ENCODE data around the gene DCXR. TPM values are rescaled to one million over a fixed set of nuclear protein-coding genes. Genes with fewer than 3 reads are reported as not detected.

Gene DCXR
- total and polyA plus RNA-seq, 5 donors from 2014 or later, result 96.9 to 150 (median 129) TPM

DNA sequence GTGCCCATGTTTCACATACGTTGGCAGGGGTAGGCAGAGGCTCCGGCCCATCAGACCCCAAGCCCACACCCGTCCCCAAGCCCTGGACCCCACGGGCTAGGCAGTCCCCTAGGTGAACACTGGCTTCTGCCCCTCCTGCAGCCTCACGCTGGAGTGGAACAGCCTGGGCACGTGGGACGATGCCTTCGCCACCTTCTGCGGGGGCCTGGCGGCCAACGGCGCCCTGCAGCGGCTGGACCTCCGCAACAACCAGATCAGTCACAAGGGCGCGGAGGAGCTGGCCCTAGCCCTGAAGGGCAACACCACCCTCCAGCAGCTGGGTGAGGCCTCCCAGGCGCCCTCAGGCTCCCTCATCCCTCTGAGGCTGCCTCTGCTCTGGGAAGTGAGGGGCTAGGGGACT, 12.6 kb downstream of the DCXR start:
- Histone ChIP-seq H3K9me3 (ENCODE audit: control insufficient read depth in 2 of 2, low read length in 2 of 2) (no peaks in the 10 kb centered on the region), H3K27ac (ENCODE audit: insufficient read depth, low read length, poor library complexity, severe bottlenecking) (no peak overlapping the region), H3K36me3 (ENCODE audit: control insufficient read depth, insufficient read depth, low read length) (no peaks in the 10 kb centered on the region), H3K4me1 (ENCODE audit: control insufficient read depth, insufficient read depth, low read length, poor library complexity, severe bottlenecking) (peaks cover 33% of the 10 kb centered on the region), H3K4me3 (ENCODE audit: low read depth, low read length) (no peak overlapping the region), H3K27me3 (ENCODE audit: control insufficient read depth, insufficient read depth, low read length) (no peaks in the 10 kb centered on the region)
- no peaks in the 10 kb centered on the region for H3K27me3 Mint-ChIP-seq
- H3K36me3 Mint-ChIP-seq, result no peaks in the 10 kb centered on the region
- H3K27ac Mint-ChIP-seq, result no peak overlapping the region
- peaks cover 0 to 38% (median 8%) of the 10 kb centered on the region in 4 donors for H3K4me1 Mint-ChIP-seq
- no peak for ATAC-seq (ENCODE audit: low read depth in 2 of 2)
- no peaks in the 10 kb centered on the region for H3K9me3 Mint-ChIP-seq
- DNase-seq, result no peak
- no peak overlapping the region for H3K4me3 Mint-ChIP-seq

DNA sequence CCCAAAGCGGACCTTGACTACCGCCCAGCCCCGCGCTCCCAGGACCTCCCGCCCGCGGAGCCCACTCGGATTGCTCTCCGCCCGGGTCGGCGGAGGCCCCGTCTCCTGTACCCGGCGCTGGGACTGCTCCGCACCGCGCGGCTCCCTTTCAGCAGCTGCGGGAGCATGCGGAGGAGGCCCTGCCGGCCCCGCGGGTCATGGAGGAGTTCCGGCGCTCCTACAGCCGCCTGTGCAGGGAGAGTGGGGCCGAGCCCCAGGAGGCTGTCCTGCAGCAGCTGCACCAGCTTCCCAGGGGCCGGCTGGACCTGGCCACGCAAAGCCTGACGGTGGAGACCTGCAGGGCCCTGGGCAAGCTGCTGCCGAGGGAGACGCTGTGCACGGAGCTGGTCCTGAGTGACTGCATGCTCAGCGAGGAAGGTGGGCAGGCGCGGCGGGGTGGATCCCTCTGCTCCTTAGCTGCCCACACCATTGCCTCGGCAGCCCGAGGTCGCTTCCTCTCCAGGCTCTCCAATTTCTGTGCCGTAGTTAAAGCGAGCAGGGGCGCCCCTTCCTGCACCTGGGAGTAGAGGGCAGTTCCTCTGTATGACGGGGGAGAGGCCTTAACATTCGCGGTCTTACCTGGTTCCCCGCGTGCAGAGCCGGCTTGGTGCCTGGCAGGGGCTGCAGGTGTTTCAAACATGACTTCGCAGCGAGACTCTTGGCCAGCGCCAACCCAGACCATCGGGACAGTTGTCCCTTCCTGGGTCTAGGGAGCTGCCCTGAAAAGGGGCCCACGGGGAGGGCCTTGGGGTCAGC, 13.9 kb downstream of the DCXR start:
- DNase-seq (peak in 1 of 3 donors; percentile 44), ATAC-seq (ENCODE audit: low read depth in 2 of 2) (no peak)
- Histone ChIP-seq H3K27me3 (ENCODE audit: control insufficient read depth, insufficient read depth, low read length) (no peaks in the 10 kb centered on the region), H3K4me1 (ENCODE audit: control insufficient read depth, insufficient read depth, low read length, poor library complexity, severe bottlenecking) (peaks cover 31% of the 10 kb centered on the region), H3K36me3 (ENCODE audit: control insufficient read depth, insufficient read depth, low read length) (no peaks in the 10 kb centered on the region), H3K27ac (ENCODE audit: insufficient read depth, low read length, poor library complexity, severe bottlenecking) (no peak overlapping the region), H3K9me3 (ENCODE audit: control insufficient read depth in 2 of 2, low read length in 2 of 2) (no peaks in the 10 kb centered on the region), H3K4me3 (ENCODE audit: low read depth, low read length) (peak overlapping the region; percentile 32)
- peak overlapping the region; percentile 82 to 92 (median 83) for H3K4me3 Mint-ChIP-seq
- H3K4me1 Mint-ChIP-seq, result peaks cover 0 to 33% (median 8%) of the 10 kb centered on the region in 4 donors
- no peaks in the 10 kb centered on the region for H3K9me3 Mint-ChIP-seq
- no peaks in the 10 kb centered on the region for H3K36me3 Mint-ChIP-seq
- no peaks in the 10 kb centered on the region for H3K27me3 Mint-ChIP-seq
- no peak overlapping the region for H3K27ac Mint-ChIP-seq

DNA sequence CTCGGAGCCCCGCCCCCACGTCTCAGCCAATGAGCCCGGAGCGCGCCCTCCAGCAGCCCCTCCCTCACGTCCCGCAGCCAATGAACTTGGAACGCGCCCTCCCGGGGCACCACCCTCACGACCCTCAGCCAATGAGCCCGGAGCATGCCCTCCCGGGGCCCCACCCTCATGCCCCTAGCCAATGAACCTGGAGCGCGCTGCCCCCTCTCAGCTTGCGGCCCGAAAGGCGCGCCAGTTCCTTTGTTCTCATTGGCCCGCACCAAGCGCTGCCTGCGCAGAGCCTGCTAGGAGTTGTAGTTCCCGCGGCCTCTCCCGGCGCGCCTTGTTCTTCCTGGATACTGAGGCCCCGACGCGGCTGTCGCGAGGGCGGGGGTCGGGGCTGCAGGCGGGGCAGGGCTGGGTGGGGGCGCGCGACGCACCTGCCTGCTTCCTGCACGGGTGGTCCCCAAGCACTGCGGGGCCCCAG, 14.5 kb downstream of the DCXR start, which contains the start of gene LRRC45:
TSS of gene LRRC45 (plus strand) at position 325 of the 466 bp plus-strand sequence. CDS start 339 bp downstream, outside the sequence.
- peak within 1 kb of the TSS; percentile 52 for H3K27ac ChIP-seq (ENCODE audit: insufficient read depth, low read length, poor library complexity, severe bottlenecking)
- H3K9me3 ChIP-seq (ENCODE audit: control insufficient read depth in 2 of 2, low read length in 2 of 2), result no peaks in the 10 kb centered on the region
- H3K4me1 Mint-ChIP-seq, result peaks cover 0 to 33% (median 8%) of the 10 kb centered on the region in 4 donors
- H3K4me3 ChIP-seq (ENCODE audit: low read depth, low read length), result peak within 1 kb of the TSS; percentile 48
- DNase-seq (peak; percentile 100), ATAC-seq (ENCODE audit: low read depth in 2 of 2) (peak; percentile 94 to 96)
- no peaks in the 10 kb centered on the region for H3K27me3 Mint-ChIP-seq
- no peaks in the 10 kb centered on the region for H3K36me3 ChIP-seq (ENCODE audit: control insufficient read depth, insufficient read depth, low read length)
- H3K27me3 ChIP-seq (ENCODE audit: control insufficient read depth, insufficient read depth, low read length), result no peaks in the 10 kb centered on the region
- H3K9me3 Mint-ChIP-seq, result no peaks in the 10 kb centered on the region
- H3K36me3 Mint-ChIP-seq, result no peaks in the 10 kb centered on the region
- peak within 1 kb of the TSS in 1 of 3 donors; percentile 77 for H3K27ac Mint-ChIP-seq
- peak within 1 kb of the TSS; percentile 88 to 94 (median 90) for H3K4me3 Mint-ChIP-seq
- peaks cover 31% of the 10 kb centered on the region for H3K4me1 ChIP-seq (ENCODE audit: control insufficient read depth, insufficient read depth, low read length, poor library complexity, severe bottlenecking)

DNA sequence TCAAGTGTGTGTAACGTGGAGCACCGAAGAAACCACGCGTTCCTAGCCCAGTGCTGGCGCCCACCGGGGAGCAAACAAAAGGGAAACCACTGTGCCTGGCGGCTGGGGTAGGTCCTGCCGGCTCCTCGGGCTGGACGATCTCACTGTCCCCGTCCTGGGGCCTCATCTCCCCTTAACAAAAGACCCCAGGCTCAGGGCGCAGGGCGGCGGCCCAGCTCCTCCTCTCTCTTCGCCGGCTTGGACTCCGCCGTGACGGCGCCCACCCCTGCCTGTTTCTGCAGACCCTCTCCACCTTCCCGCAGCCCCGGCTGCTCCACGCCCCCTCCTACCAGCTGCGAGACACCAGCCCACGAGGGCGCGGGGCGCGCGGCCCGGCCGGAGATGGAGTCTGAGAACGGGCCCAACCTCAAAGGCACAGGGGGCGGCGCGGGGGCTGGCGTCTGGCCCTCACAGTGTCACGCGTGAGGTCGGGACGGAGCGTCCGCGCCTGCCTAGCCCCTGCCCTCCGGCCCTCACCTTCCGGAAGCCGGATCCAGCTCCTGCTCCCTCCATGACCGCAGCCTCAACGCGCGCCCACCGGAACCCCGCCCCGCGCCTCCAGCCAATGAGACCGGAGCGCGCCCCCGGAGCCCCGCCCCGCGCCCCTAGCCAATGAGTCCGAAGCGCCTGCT, 15.1 kb downstream of the DCXR start, which contains the start of gene CENPX:
TSS of gene CENPX (minus strand) at position 569 of the 671 bp plus-strand sequence. CDS start at position 552, 17 bp downstream.
- Mint-ChIP-seq H3K4me1 (peaks cover 0 to 31% (median 8%) of the 10 kb centered on the region in 4 donors), H3K36me3 (no peaks in the 10 kb centered on the region), H3K27me3 (no peaks in the 10 kb centered on the region), H3K9me3 (no peaks in the 10 kb centered on the region), H3K27ac (peak within 1 kb of the TSS in 1 of 3 donors; percentile 77), H3K4me3 (peak within 1 kb of the TSS; percentile 88 to 94 (median 90))
- Histone ChIP-seq H3K9me3 (ENCODE audit: control insufficient read depth in 2 of 2, low read length in 2 of 2) (no peaks in the 10 kb centered on the region), H3K4me1 (ENCODE audit: control insufficient read depth, insufficient read depth, low read length, poor library complexity, severe bottlenecking) (peaks cover 31% of the 10 kb centered on the region), H3K36me3 (ENCODE audit: control insufficient read depth, insufficient read depth, low read length) (no peaks in the 10 kb centered on the region), H3K27me3 (ENCODE audit: control insufficient read depth, insufficient read depth, low read length) (no peaks in the 10 kb centered on the region), H3K4me3 (ENCODE audit: low read depth, low read length) (peak within 1 kb of the TSS; percentile 48), H3K27ac (ENCODE audit: insufficient read depth, low read length, poor library complexity, severe bottlenecking) (peak within 1 kb of the TSS; percentile 52)
- ATAC-seq (ENCODE audit: low read depth in 2 of 2) (no peak), DNase-seq (peak in 1 of 3 donors; percentile 22)

DNA sequence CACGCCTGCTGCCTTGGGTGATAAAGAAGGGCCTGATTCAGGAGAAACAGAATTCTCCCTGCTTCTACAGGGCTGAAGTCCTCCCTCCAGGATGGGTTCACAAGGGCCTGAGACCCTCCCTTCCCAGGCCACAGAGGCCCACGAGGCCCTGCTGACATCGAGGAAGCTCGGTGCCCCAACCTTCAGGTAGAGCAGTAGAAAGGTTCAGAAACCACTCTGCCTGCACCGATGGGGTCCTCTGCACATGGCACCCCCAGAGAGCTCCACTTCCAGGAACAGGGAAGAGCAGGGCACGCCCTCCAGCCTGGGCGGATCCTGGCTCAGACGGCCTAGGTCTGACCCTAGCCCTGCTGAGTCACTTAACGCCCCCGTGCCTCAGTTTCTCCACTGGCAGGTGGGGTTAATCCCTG, 15.6 kb downstream of the DCXR start:
- Mint-ChIP-seq H3K27ac (no peak overlapping the region), H3K4me1 (peaks cover 0 to 31% (median 8%) of the 10 kb centered on the region in 4 donors), H3K9me3 (no peaks in the 10 kb centered on the region), H3K36me3 (no peaks in the 10 kb centered on the region), H3K4me3 (peak overlapping the region; percentile 88 to 94 (median 90)), H3K27me3 (no peaks in the 10 kb centered on the region)
- Histone ChIP-seq H3K27me3 (ENCODE audit: control insufficient read depth, insufficient read depth, low read length) (no peaks in the 10 kb centered on the region), H3K4me3 (ENCODE audit: low read depth, low read length) (peak overlapping the region; percentile 48), H3K9me3 (ENCODE audit: control insufficient read depth in 2 of 2, low read length in 2 of 2) (no peaks in the 10 kb centered on the region), H3K36me3 (ENCODE audit: control insufficient read depth, insufficient read depth, low read length) (no peaks in the 10 kb centered on the region), H3K27ac (ENCODE audit: insufficient read depth, low read length, poor library complexity, severe bottlenecking) (peak overlapping the region; percentile 41), H3K4me1 (ENCODE audit: control insufficient read depth, insufficient read depth, low read length, poor library complexity, severe bottlenecking) (peaks cover 31% of the 10 kb centered on the region)
- ATAC-seq (ENCODE audit: low read depth in 2 of 2) (no peak), DNase-seq (no peak)

DNA sequence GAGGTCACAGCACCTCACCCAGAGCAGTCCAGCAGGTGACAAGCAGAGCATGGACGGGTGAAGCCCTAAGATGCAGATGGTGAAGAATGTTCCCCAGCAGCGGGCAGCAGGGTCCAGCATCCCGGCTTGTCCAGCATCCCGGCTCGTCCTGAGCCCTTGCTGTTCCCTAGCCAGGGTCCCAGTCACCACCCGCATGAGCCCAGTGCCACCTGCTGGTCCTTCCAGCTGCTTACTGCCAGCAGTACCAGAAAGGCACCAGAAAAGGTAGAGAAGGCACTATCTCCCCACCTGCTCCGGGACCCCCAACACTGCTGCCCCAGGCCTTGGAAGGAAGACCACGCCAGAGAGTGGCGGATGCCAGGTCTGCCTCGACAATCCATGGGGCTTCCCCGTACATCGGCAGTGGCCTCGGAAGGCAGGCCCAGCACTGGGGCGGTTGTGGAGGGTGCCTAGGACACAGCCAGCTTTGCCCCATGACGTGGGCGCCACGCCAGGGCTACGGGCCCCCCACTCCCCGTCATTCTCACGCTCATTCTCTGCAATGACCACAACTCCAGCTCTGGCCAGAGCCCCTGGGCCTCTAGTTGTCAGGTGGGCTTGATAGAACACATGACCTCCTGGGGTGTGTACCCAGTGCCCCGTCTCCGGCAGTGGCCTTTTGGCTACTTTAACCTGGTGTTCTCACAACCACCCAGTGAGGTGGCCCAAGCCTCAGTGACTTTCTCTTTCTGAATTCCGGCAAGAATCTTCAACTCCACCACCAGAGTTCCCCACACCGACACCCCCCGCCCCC, 16.2 kb downstream of the DCXR start:
- H3K27me3 Mint-ChIP-seq, result no peaks in the 10 kb centered on the region
- peak overlapping the region; percentile 41 for H3K27ac ChIP-seq (ENCODE audit: insufficient read depth, low read length, poor library complexity, severe bottlenecking)
- H3K4me1 Mint-ChIP-seq, result peaks cover 0 to 31% (median 8%) of the 10 kb centered on the region in 4 donors
- H3K4me1 ChIP-seq (ENCODE audit: control insufficient read depth, insufficient read depth, low read length, poor library complexity, severe bottlenecking), result peaks cover 31% of the 10 kb centered on the region
- peak in 2 of 3 donors; percentile 54 to 68 for DNase-seq
- H3K36me3 ChIP-seq (ENCODE audit: control insufficient read depth, insufficient read depth, low read length), result no peaks in the 10 kb centered on the region
- no peaks in the 10 kb centered on the region for H3K36me3 Mint-ChIP-seq
- H3K4me3 Mint-ChIP-seq, result peak overlapping the region; percentile 88 to 94 (median 90)
- no peak overlapping the region for H3K27ac Mint-ChIP-seq
- ATAC-seq (ENCODE audit: low read depth in 2 of 2), result no peak
- H3K27me3 ChIP-seq (ENCODE audit: control insufficient read depth, insufficient read depth, low read length), result no peaks in the 10 kb centered on the region
- no peaks in the 10 kb centered on the region for H3K9me3 ChIP-seq (ENCODE audit: control insufficient read depth in 2 of 2, low read length in 2 of 2)
- H3K9me3 Mint-ChIP-seq, result no peaks in the 10 kb centered on the region
- H3K4me3 ChIP-seq (ENCODE audit: low read depth, low read length), result peak overlapping the region; percentile 48

DNA sequence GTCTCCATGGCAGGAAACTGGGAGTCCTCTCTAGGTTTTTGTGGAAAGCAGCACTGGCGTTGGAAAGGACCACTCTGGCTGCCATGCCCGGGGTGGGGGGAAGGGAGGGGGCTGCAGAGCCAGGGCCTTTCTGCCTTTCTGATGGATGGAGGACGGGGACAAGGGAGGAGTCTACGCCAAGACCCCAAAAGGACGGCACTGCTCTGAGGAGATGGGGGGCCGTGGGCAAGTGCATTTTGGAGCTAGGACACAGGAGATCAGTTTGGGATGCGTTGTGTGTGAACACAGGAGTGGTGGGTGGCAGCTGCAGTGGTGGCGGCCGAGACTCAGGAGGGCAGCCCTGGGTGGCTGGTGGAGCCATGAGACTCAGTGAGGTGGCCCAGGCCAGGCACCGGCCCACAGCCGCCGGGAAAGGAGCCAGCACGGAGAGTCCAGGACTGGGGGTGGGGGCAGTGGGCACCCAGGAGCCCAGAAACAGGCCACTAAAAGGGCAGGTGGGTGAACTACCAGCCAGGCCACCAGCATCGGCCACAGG, 16.9 kb downstream of the DCXR start:
- Histone ChIP-seq H3K27ac (ENCODE audit: insufficient read depth, low read length, poor library complexity, severe bottlenecking) (no peak overlapping the region), H3K27me3 (ENCODE audit: control insufficient read depth, insufficient read depth, low read length) (no peaks in the 10 kb centered on the region), H3K36me3 (ENCODE audit: control insufficient read depth, insufficient read depth, low read length) (no peaks in the 10 kb centered on the region), H3K4me1 (ENCODE audit: control insufficient read depth, insufficient read depth, low read length, poor library complexity, severe bottlenecking) (peaks cover 31% of the 10 kb centered on the region), H3K9me3 (ENCODE audit: control insufficient read depth in 2 of 2, low read length in 2 of 2) (no peaks in the 10 kb centered on the region), H3K4me3 (ENCODE audit: low read depth, low read length) (no peak overlapping the region)
- Mint-ChIP-seq H3K36me3 (no peaks in the 10 kb centered on the region), H3K9me3 (no peaks in the 10 kb centered on the region), H3K27ac (no peak overlapping the region), H3K4me3 (peak overlapping the region in 1 of 4 donors; percentile 92), H3K4me1 (peaks cover 0 to 31% (median 8%) of the 10 kb centered on the region in 4 donors), H3K27me3 (no peaks in the 10 kb centered on the region)
- DNase-seq (no peak), ATAC-seq (ENCODE audit: low read depth in 2 of 2) (no peak)

Data from CD4-positive, CD25-positive, alpha-beta regulatory T cell (primary cell).